Osteocyte (in vitro differentiated cells): ENCODE measurements around the gene ESYT2. TPM values are rescaled to one million over a fixed set of nuclear protein-coding genes. Genes with fewer than 3 reads are reported as not detected.
A peak's percentile ranks its signal among the peaks of the same experiment; 100 is the strongest.

Experiments
- DNase-seq: peaks from one replicate; pipeline ENCODE4 v3.0.0; 2021; ENCODE audit warnings: mixed read lengths; ENCODE audit not compliant: unreplicated experiment; ENCODE audit errors: extremely low spot score
- H3K27ac Mint-ChIP-seq: one replicate; pipeline ENCODE4 v1.8.0; 2021; ENCODE audit warnings: mild to moderate bottlenecking, mixed read lengths; ENCODE audit not compliant: unreplicated experiment
- H3K27me3 Mint-ChIP-seq: one replicate; pipeline ENCODE4 v1.8.0; 2021; ENCODE audit warnings: mixed read lengths; ENCODE audit not compliant: unreplicated experiment
- H3K36me3 Mint-ChIP-seq: one replicate; pipeline ENCODE4 v1.8.0; 2021; ENCODE audit warnings: mixed read lengths; ENCODE audit not compliant: unreplicated experiment
- H3K4me1 Mint-ChIP-seq: one replicate; pipeline ENCODE4 v1.8.0; 2021; ENCODE audit warnings: mixed read lengths; ENCODE audit not compliant: unreplicated experiment
- H3K4me3 Mint-ChIP-seq: one replicate; pipeline ENCODE4 v1.8.0; 2021; ENCODE audit warnings: mild to moderate bottlenecking, moderate library complexity, mixed read lengths; ENCODE audit not compliant: unreplicated experiment
- H3K9me3 Mint-ChIP-seq: one replicate; pipeline ENCODE4 v1.8.0; 2021; ENCODE audit warnings: mixed read lengths; ENCODE audit not compliant: unreplicated experiment
- total RNA-seq: library from RNA; stranded (reverse); gene quantifications from 2 replicates; pipeline ENCODE4 v1.2.1, GENCODE V29; 2021
- TF ChIP-seq, protein P1 (sequence below): fragments of 200-600 bp; sonication (generic); IDR thresholded peaks from 2 replicates; pipeline ENCODE4 v1.5.0; 2021; ENCODE audit warnings: antibody characterized with exemption, mild to moderate bottlenecking, moderate library complexity

Gene ESYT2
- total RNA-seq, 1 donor from 2014 or later = 146 TPM

DNA sequence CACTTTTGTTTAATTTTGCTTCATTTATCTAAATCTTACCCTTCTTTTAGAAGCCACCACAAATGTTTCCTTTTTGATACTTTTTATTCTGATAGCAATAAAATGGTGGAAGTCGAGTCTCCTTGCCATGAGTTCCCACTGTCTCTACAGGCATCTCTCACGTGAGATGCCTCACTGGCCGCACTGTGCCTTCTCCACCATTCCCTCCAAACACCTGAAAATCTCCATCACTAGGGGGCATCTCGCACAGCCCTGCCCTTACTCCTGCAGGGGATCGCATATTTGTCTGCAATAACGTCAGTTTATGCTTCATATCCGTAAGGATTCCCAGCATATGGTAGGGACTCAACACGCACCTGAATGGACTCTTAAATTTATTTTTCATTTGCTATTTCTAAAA lies 68.4 kb downstream of the ESYT2 start:
- TF ChIP-seq, protein P1, sequence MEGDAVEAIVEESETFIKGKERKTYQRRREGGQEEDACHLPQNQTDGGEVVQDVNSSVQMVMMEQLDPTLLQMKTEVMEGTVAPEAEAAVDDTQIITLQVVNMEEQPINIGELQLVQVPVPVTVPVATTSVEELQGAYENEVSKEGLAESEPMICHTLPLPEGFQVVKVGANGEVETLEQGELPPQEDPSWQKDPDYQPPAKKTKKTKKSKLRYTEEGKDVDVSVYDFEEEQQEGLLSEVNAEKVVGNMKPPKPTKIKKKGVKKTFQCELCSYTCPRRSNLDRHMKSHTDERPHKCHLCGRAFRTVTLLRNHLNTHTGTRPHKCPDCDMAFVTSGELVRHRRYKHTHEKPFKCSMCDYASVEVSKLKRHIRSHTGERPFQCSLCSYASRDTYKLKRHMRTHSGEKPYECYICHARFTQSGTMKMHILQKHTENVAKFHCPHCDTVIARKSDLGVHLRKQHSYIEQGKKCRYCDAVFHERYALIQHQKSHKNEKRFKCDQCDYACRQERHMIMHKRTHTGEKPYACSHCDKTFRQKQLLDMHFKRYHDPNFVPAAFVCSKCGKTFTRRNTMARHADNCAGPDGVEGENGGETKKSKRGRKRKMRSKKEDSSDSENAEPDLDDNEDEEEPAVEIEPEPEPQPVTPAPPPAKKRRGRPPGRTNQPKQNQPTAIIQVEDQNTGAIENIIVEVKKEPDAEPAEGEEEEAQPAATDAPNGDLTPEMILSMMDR = peak; percentile 40
- Mint-ChIP-seq H3K4me3 (no peak overlapping the region), H3K9me3 (no peaks in the 10 kb centered on the region), H3K4me1 (no peaks in the 10 kb centered on the region), H3K27me3 (no peaks in the 10 kb centered on the region), H3K27ac (peak overlapping the region; percentile 32), H3K36me3 (peaks cover 66% of the 10 kb centered on the region)
- DNase-seq = no peak

DNA sequence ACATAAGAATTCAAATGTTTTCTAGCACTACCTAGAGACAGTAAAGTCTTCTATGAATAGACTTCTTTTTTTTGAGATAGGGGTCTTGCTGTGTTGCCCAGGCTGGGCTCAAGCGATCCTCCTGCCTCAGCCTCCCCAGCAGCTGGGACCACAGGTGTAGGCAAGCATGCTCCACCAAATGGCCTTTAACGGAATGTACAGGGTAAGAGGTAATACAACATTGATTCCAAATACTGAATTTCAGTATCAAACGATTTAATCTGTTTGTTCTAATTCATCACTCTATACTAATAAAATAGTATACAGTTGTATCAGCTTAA lies 68.9 kb downstream of the ESYT2 start:
- Mint-ChIP-seq H3K27ac (no peak overlapping the region), H3K9me3 (no peaks in the 10 kb centered on the region), H3K4me3 (no peak overlapping the region), H3K36me3 (peaks cover 67% of the 10 kb centered on the region), H3K27me3 (no peaks in the 10 kb centered on the region), H3K4me1 (no peaks in the 10 kb centered on the region)
- TF ChIP-seq, protein P1 = no peak
- DNase-seq = no peak

DNA sequence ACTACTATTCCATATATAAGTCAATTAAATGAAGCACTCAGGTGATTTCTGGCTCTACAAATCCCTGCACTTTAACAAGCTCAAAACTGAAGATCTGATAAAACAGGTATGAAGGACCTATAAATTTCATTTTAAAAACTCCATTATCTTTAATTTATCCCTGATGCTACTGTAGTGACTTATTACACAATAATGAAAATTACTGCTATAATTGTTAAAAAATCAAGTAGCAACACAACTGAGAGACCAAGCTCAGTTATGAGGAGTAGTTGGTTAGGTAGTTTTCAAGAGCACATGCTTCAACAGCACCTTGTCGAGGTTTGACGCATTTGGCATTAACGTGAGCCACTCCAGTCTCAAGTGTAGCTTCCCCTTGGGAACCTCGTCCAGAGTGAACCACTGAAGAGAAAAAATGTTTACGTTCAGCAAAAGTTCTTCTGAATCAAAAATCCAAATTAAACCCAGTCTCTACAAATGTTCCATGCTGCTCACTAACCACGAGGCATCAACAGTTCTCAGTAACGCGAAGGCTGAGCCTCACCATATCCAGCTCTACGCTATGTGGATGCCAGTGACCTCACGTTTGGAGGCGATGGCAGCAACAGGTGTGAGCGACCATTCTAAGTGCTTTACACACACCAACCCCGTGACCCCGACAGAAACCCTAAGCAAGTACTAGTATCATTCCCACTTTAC lies 69.4 kb downstream of the ESYT2 start:
- Mint-ChIP-seq H3K27me3 (no peaks in the 10 kb centered on the region), H3K4me1 (no peaks in the 10 kb centered on the region), H3K9me3 (no peaks in the 10 kb centered on the region), H3K4me3 (no peak overlapping the region), H3K36me3 (peaks cover 72% of the 10 kb centered on the region), H3K27ac (no peak overlapping the region)
- TF ChIP-seq, protein P1 = no peak
- DNase-seq = no peak

DNA sequence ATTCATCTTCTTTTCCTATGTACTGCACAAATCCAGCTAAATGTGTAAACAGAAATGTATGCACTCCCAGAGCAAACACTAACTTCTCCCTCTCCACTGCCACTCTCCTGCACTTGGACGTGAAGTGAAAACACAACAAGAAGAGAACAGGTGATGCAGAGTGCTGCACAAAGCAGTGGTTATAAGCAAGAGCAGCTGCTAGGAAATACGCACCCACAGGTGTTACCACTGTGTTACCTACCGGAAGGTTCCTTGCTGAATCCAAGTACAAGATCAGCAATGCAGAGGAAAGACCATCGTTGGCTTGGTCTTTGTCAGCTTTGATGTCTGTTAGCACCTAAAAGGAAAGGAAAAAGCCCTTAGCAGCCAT lies 70.1 kb downstream of the ESYT2 start:
- Mint-ChIP-seq H3K36me3 (peaks cover 70% of the 10 kb centered on the region), H3K27me3 (no peaks in the 10 kb centered on the region), H3K9me3 (no peaks in the 10 kb centered on the region), H3K27ac (no peak overlapping the region), H3K4me3 (no peak overlapping the region), H3K4me1 (no peaks in the 10 kb centered on the region)
- TF ChIP-seq, protein P1 = no peak
- DNase-seq = no peak

DNA sequence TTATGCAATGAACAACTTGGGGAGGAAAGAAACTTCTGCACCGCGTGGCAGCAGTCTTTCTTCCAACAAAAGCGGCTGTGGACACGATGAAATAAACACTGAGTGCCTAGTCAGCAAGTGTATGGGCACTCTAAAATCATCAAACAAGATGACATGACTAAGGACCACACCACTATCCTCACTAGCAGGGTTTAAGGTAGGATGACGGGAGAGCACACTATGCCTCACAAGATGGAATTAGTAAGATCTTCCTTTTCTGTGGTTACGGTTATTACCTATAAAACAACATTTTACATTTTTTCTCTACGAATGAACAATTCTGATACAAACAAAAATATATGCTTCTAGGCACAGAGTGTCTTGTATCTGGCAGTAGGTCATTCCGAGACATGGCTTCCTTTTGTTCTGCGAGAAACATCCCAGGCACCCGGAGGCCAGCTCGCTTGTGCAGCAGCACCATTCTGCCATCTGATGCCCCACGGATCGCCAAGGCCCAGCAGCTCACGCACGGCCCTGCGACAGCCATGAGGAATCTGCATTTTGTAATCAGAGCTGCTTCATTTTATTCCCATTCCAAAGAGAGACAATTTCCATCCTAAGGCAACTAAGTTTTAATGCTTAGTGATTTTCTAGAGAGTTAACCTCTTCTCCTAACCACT lies 70.6 kb downstream of the ESYT2 start:
- no peak overlapping the region for H3K27ac Mint-ChIP-seq

More for the DNA sequence above, 70.6 kb downstream of the ESYT2 start:
- Mint-ChIP-seq H3K4me3 (no peak overlapping the region), H3K9me3 (no peaks in the 10 kb centered on the region), H3K4me1 (no peaks in the 10 kb centered on the region), H3K36me3 (peaks cover 67% of the 10 kb centered on the region), H3K27me3 (no peaks in the 10 kb centered on the region)
- TF ChIP-seq, protein P1 = no peak
- DNase-seq = no peak
